SIG-M5 (cell line): Measurements from ENCODE around the gene GDA.

ENCODE experiments used
- DNase-seq: peaks from one replicate; lab custom pipeline; 2025; lab: John Stamatoyannopoulos, UW

GDA gene

DNA sequence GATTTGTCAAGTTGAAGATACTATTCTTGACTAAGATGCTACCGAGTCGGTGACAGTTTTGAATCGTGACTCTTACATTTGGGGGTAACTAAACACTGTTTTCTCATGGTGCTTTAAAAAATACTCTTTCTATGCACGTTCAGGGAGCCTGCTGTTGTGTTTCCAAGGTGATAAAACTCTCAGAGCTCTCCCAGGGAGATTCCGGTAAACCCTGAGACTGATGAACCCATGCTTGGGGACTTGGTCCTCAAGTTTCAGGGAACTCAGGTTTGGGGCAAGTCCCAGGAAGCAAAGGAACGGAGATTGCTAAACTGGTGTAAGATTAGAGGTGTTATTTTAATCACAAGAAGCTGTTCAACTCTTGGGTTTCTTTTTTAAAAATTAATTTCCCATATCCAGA lies 1.4 kb downstream of the GDA start:
- no peak for DNase-seq

DNA sequence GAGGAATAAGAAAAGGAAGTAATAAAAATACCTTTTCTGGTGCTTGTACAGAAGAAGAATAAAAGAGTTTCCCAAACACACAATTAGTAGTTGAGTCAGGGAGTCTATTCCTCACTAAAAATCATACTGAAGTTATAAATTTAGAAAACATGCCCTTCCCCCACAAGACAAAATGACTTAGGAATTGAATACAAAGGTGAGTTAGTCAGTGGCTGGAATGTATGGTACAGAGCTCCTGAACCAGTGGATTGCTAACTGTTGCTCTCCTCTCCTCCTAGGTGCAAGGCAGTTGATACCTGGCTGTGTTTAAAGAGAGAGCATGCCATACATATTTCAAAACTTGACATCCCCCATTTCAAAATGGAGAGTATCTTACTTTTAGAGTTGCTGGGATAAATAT lies 1.9 kb downstream of the GDA start:
- DNase-seq, result no peak

DNA sequence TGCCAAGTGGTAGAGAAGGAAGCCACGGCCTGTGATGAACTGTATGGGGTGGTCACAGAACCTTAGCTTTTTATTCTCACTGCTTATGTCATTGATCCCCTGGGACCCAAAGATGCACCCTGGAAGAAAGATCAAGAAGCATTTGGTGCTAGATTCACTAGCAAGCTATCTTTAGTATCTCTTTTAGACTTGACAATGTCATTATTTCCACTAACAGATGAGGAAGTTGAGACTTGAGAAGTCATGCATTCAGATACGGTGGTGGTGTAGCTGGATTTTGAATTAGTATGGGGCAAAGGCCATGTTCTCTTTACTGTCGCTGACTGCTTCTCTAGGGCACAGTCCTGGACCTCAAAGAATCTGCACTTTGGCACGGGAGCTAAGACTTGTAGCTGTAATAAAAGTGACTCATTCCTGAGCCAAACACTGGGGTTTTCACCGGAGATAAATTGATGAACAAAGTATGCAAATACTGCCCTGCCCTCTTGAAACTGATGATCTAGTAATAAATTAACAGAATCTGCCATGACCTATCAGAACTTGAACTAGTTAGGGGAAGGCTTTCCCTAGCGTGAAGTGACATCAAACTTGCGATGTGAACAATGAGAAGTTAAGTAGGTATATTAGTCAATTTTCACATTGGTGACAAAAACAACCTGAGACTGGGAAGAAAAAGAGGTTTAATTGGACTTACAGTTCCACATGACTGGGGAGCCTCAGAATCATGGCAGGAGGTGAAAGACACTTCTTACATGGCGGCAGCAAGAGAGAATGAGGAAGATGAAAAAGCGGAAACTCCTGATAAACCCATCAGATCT lies 5.4 kb downstream of the GDA start:
- no peak for DNase-seq

DNA sequence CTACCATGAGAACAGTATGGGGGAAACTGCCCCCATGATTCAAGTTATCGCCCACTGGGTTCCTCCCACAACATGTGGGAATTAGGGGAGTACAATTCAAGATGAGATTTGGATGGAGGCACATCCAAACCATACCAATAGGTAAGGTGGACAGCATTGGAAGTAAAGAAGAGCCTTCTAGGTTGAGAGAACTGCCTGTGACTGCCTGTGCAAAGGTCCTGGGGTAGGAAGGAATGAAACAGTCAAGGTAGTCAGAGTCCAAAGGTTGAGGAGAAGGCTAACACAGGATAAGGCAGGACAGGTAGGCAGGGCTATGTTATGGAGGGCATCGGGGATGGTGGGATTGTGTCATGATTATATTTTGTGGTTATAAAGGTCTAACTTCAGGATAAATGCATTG lies 6.1 kb downstream of the GDA start:
- DNase-seq, result no peak

DNA sequence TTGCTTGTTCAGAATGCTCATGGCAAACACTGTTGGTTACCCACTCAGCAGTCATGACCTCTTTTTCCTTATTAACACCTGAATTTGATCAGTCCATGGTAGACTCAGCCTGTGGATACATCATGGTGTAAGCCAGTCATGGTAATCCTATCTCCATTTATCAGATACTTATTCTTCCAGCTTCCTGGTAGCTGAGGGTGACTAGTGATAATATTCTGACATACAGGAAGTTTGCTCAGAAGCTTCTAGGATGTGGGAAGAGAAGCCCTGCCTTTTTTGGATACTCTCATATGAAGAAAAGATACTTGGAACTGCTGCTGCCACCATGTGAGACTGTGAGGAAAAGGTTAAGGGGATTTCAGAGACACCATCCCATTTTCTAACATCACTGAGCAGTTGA lies 7.3 kb downstream of the GDA start:
- no peak for DNase-seq

DNA sequence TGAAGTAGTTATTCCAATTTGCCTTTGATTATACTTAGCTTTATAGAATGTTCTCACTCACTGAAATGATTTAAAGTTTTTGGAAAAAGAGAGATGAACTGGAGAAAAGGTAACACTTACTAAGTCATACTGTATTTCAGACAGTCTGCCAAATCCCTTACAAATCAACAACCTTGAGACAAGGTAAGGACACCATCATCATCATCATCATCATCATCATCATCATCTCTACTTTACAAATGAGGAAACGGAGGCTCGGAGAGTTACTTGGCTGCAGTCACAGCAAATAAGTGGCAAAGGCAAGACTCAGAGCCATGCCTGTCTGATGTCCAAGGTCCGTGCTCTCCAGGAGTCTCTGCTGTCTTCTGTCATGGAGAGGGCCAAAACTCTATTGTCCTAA lies 9.4 kb downstream of the GDA start:
- DNase-seq, result no peak

DNA sequence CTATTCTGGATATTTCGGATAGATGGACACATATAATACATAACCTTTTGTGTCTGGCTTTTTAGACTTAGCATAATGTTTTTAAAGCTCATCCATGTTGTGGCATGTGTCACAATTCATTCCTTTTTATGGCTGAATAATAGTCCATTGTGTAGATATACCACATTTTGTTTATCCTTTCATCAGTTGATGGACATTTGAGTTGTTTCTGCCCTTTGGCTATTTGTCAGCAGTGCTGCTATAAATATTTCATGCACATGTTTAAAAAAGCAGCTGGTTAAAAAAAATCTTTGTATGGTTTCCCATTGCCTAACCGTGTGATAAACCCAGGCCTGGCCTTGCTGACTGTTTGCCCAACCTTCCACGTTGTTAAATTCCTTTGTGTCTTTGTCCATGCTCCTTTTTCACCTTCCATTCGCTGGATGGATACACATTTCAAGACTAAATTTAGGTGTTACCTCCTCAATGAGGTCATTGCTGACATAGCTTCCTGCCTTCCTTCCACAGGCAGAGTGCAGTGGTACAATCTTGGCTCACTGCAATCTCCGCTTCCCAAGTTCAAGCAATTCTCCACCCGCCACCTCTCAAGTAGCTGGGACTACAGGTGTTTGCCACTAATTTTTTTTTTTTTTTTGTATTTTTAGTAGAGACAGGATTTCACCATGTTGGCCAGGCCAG lies 11.3 kb downstream of the GDA start:
- no peak for DNase-seq

DNA sequence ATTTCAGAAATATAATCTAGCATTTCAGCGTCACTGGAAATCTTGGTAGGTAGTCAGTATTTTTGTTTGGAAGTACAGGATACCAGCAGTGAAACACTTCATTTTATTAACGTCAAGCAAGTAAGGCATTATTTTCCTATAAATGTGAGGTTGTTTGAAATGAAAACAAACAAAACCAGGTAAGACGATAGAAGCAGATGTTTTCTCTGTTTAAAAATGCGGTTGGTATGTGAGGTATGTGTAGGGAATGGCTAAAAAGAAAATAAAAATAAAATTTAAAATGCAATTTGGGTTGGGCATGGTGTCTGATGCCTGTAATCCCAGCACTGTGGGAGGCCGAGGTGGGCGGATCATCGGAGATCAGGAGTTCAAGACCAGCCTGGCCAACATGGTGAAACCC lies 16.1 kb downstream of the GDA start:
- no peak for DNase-seq

DNA sequence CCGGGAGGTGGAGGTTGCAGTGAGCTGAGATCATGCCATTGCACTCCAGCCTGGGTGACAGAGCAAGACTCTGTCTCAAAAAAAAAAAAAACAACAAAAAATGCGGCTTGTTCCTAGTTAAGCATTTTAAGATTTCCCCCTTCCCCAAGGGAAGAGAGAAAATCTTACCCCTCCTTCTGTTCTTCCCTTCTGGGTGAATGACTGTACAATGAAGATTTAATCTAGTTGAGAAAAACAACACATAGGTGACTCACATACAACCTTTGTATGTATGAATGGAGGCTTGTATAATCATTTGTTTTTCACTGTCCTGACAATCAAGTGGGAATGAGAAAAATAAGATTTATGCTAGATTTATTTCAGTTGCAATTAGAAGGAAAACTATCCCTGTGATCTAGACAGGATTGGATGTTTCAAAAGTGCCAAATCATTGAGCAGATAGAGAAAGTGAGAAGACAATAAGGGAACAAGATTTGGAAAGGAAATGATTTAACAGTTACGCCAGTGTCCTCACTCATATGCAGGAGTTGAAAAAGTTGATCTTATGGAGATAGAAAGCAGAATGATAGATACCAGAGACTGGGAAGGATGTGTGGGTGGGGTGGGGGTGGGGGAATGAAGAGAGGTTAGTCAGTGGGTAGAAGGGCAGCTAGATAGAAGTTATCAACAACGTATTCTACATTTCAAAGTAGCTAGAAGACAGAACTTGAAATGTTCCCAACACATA lies 16.7 kb downstream of the GDA start:
- DNase-seq, result no peak

DNA sequence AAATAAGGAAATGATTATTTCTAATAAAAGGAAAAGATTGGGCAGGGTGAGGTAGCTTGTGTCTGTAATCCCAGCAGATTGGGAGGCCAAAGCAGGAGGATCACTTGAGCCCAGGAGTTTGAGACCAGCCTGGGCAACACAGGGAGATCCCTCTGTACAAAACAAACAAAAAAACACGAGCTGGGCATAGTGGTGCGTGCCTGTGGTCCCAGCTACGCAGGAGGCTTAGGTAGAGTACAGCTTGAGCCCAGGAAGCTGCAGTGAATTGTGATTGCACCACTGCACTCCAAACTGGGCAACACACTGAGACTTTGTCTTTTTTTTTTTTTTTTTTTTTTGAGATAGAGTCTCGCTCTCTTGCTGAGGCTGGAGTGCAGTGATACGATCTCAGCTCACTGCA lies 18.8 kb downstream of the GDA start:
- DNase-seq, result no peak

DNA sequence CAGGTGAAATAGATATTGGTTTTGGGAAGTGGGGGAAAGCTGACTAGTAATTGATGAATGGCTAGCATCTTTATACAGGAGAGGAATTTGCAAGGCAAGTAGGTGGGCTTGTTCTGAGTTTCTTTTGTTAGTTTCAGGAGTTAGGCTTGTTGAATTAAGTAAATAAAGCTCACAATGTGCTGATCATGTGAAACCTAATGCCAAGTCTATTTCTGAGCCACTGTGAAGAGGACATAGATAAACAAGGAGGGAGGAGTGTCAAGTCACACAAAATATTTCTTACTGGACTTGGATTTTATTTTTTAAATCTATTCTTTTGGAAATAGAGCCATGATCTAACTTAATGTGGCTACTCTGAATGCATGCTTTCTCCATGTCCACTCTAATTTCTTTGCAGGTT lies 19.9 kb downstream of the GDA start:
- no peak for DNase-seq

DNA sequence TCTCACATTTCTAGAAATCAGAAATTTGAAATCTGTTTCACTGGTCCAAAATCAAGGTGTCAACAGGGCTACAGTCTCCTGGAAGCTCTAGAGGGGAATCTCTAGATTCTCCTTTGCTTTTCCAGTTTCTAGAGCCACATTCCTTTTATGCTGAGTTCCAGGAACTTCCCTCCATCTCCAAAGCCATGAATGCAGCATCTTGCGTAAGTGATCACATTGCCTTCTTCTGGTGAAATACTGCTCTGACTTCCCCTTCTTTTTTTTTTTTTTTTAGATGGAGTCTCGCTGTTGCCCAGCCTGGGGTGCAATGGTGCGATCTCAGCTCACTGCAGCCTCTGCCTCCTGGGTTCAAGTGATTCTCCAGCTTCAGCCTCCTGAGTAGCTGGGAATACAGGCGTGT lies 23.8 kb downstream of the GDA start:
- DNase-seq, result no peak

DNA sequence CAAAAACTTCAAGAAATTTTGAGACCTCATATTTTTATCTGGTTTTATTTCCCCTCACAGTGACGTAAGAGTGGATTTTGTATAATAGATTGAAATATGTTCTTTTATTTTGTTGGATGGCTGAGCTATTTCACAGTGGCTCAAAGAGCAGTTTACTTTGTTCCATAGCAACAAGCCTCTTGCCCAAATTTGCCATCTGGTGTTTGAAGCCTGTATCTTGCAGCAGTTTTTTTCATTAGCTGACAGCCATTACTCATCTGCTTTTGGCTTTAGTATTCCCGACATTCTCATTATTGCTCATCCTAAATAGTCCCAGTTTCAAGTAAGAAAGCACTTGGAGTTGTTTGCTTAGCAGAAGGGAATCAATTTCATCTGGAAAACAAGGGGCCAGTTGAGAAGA lies 36.3 kb downstream of the GDA start:
- no peak for DNase-seq

DNA sequence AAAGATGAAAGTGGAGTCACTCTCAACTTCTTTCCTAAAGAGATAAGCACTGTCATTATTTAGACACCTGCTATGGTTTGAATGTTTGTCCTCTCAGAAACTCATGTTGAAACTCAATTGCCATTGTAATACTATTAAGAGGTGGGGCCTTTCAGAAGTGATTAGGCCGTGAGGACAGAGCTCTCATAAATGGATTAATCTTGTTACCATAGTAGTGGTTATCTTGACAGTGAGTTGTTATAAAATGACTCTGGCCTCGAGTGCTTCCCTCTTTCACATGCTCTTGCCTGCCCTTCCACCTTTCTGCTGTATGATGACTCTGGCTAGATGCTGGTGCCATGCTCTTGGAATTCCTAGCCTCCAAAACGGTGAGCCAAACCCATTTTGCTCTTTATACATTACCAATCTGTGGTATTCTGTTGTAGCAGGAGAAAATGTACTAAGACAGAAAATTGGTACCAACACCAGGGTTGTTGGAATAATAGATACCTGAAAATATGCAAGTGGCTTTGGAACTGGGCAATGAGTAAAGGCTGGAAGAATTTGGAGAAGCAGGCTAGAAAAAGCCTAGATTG lies 38.0 kb downstream of the GDA start:
- no peak for DNase-seq

DNA sequence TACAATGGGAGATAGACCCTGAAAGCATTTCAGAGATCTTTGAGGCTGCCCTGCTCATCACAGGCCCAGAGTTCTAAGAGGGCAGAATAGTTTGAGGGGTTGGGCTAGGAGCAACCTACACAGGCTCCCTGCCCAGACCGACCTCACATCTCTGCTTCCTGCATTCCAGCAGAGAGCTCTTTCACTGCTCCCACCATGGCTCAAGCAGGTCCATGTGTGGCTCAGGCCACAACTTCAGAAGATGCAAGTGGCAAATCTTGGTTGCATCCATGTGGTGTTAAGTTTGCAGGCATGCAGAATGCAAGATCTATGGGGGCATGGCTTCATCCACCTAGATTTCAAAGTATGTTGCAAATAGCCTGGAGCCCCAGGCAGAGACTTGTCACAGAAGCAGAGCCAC lies 39.0 kb downstream of the GDA start:
- no peak for DNase-seq

DNA sequence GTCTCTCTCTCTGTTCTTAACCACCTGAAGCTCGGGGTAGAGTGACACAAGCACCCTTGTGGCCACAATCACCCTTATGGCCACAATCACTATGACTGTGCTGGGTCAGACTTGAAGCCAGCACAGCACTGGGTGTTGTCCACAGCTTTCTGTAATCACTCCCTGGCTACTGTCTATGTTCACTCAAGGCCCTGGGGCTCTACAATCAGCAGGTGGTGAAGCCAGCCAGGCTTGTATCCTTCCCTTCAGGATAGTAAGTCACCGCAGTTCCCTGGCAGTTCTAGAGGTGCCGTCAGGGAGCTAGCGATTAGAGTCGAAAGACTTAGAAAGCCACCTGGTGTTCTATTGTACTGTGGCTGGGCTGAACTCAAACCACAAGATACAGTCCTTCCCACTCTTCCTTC lies 44.2 kb downstream of the GDA start:
- no peak for DNase-seq

DNA sequence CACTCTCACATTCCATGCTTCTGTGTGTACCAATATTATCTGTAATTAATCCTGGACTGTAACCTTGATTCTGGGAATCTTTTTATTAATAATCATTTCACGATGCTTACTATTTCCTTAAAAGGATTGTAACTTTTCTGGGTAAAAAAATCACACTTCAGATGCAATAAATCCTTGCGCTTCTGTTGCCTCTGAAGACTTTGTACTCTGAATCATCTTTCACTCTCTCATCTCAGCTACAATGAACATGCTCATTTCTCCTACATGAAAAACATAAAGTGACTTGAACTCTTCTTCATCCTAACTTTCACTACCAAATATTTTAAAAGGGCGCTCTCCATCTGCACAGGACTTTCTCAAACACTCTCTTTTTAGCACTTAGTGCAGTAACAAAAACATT lies 50.0 kb downstream of the GDA start:
- no peak for DNase-seq

DNA sequence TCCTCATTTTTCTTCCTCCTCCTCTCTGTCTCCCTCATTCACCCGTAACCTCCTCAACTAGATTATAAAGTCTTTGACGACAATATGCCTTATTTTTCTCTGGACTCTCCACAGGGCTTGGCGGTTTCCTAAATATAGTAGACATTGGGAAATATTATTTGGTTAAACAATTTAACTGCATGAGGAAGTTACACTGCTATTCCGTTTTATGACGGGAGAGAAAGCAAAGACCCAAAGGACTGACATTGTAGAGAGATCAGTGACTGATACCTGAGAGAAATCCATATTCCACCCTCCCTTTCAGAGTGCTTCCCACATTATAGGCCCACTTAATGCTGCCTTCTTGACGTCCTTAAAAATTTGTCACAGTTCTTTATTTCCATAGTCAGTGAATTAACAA lies 51.2 kb downstream of the GDA start:
- no peak for DNase-seq

DNA sequence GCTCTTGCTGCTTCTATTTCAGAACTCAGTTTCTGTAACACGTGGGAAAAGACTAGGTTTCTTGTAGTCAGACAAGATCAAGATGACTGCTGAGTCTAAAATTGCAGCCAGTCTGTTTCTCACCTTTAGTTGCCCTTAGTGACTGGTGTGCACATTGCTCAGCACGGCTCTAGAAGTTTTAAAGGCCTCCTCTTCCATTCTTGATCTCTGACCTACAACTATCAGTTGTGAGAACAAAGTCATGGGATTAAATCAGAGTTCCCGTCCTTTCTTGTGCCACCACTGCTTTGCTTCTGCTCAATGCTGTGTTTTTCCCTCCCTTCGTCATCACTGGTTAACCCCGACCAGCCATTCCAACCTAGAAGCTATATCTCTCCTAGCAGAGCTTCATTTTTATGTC lies 52.8 kb downstream of the GDA start:
- DNase-seq, result no peak

DNA sequence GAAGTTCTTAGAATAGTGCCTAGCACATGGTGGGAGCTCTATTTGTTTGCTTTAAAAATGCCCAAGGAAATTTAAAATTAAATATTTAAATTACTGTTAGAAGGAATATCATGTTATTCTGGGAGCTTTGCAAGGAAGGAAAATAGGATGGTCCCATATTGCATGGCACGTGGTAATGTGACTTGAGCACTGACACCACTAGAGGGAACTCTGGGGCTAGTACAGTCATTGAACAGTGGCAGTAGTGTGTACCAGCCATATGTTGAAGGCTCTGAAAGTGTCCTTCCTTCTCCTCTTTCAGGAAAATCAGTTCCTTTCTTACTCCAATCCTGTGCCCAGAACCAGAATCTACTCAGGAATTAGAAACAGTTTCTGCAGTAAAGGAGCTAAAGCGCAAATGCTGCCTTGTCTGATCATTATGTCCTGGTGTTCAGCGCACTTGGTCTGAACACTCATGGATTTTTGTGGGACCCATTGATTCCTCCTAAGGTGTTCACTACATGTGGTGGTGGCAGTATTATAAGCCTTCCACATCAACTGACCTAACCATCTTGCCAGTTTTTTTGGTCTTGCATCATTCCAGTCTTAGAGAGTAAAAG lies 54.1 kb downstream of the GDA start:
- no peak for DNase-seq

DNA sequence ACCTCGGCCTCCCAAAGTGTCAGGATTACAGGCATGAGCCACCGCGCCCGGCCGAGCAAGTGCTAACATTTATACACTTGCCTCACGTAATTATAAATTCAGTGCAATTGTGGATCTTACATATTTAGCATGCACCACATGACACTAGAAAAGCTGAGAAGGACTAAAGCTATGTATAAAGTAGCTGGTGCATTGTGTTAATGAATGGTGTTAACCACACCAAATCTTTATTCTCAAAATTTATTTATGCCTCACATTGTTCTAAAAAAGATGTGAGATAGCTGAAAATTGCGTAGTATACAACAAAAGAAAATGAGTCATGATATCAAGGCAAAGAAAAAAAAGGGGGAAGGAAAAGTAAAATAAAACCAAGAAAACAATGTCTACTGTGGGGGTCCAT lies 54.8 kb downstream of the GDA start:
- no peak for DNase-seq

DNA sequence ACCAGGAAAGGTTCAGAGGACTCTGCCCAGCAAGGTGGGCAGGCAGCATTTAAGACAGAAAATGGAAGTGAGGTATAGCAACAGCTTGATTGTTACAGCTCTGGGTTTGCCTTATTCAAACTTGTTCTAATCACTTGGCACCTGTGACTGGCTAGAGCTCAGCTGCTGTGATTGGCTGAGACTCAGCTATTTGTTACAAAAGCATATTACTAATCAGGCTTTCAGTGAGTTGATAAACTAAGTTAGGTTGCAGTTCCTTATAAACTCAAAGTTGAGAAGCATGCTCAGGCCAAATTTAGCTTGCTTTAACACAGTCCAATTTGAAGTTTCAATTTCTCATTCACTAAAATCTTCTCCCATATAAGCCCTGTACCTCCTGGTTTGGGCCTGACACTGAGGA lies 56.3 kb downstream of the GDA start:
- DNase-seq, result no peak

DNA sequence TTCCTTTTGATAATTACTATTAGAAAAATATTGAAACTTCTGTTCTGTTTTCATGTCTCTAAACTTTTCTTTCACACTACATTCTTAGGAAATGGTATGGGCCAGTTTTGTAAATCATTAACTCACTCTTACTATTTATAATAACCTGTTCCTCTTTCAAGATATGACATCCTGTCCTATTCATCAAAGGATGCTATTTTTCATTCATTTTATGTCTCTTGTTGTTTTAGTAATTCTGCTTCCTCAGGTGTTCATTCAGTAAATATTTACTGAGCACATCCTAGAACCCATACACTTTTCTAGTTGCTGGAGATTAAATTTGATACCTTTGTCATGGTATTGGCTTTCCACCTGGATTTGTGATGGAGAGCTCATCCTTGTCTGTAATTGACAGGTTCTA lies 58.0 kb downstream of the GDA start:
- no peak for DNase-seq
